Retinal pigment epithelial cell (primary cell): ENCODE data around the gene TNFRSF12A.

Experiments used
- DNase-seq: peaks from one replicate; pipeline ENCODE4 v3.0.0-alpha.2; 2010; ENCODE audit warnings: low read depth
- H3K4me3 ChIP-seq: 2 replicates; pipeline ENCODE4 v1.5.1; 2011; ENCODE audit warnings: mild to moderate bottlenecking, low read length, control low read depth, moderate library complexity
- CTCF ChIP-seq: conservative IDR thresholded peaks from 2 replicates; pipeline ENCODE4 v1.5.1; 2011; ENCODE audit warnings: low read depth, low read length, control low read depth, inconsistent platforms

The TNFRSF12A gene

GRCh38 chr16:2985893-2986355 is 34.2 kb upstream of the TNFRSF12A start:
- no peak for DNase-seq
- TF ChIP-seq CTCF, result no peak
- no peak overlapping the region for H3K4me3 ChIP-seq

- DNase-seq, result no peak
- TF ChIP-seq CTCF, result no peak
- H3K4me3 ChIP-seq, result no peak overlapping the region
Observed at GRCh38 chr16:2986623-2987188, 33.5 kb upstream of the TNFRSF12A start.

GRCh38 chr16:2987286-2987685 is 32.9 kb upstream of the TNFRSF12A start:
- H3K4me3 ChIP-seq, result no peak overlapping the region
- TF ChIP-seq CTCF, result no peak
- DNase-seq, result no peak

GRCh38 chr16:2987833-2988232 is 32.3 kb upstream of the TNFRSF12A start:
- no peak for TF ChIP-seq CTCF
- DNase-seq, result no peak

GRCh38 chr16:2988590-2989099 is 31.5 kb upstream of the TNFRSF12A start:
- H3K4me3 ChIP-seq, result no peak overlapping the region
- DNase-seq, result no peak
- TF ChIP-seq CTCF, result no peak

More at GRCh38 chr16:2987833-2988232, 32.3 kb upstream of the TNFRSF12A start:
- no peak overlapping the region for H3K4me3 ChIP-seq

GRCh38 chr16:2990891-2991290 is 29.3 kb upstream of the TNFRSF12A start:
- TF ChIP-seq CTCF, result no peak
- H3K4me3 ChIP-seq, result no peak overlapping the region
- no peak for DNase-seq

- TF ChIP-seq CTCF, result no peak
- DNase-seq, result no peak
Observed at GRCh38 chr16:2991566-2992261, 28.5 kb upstream of the TNFRSF12A start.

More at GRCh38 chr16:2991566-2992261, 28.5 kb upstream of the TNFRSF12A start:
- no peak overlapping the region for H3K4me3 ChIP-seq
